Measurements from ENCODE around the gene RABEP1.

Gene RABEP1

GRCh38 chr17:5362162-5362811 is 80.2 kb downstream of the RABEP1 start:
- DNase-seq (ENCODE audit: low spot score) = no peak

DNA sequence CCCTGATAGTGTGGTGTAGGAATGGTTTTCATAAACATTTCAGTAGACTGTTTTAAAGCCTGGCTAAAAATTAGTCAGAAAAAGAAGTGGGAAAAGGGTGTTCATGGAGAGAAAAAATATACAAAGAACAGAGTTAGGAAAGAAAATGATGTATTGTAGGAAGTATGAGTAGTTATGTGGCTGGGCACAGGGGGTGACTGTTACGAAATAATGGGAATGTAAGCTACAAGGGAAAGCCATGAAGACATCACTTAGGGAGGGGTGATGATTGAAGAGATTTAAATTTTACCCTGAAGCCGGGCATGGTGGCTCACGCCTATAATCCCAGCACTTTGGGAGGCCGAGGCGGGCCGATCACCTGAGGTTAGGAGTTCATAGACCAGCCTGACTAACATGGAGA is 82.1 kb downstream of the RABEP1 start:
- no peak for DNase-seq (ENCODE audit: low spot score)

GRCh38 chr17:5364696-5365095 is 82.6 kb downstream of the RABEP1 start:
- DNase-seq (ENCODE audit: low spot score) = no peak

- no peak for DNase-seq (ENCODE audit: low spot score)
These were observed 83.7 kb downstream of the RABEP1 start for GRCh38 chr17:5365831-5366230.

DNA sequence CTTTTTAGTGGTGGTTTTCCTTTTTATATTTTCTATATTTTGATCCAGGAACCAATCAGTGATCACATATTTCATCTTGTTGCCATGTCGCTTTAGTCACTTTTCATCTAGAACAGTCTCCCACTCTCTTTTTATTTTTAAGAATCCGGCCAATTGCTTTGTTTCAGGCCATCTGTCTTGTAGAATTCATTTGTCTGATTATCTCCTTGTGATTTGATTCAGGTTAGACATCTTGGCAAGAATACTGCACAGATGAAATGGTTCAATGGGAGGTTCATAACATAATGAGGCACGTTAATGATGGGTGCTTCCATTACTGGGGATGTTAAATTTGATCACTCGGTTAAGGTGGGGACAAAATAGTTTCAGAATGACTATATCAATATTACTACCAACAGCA is 88.3 kb downstream of the RABEP1 start:
- no peak for DNase-seq (ENCODE audit: low spot score)

DNA sequence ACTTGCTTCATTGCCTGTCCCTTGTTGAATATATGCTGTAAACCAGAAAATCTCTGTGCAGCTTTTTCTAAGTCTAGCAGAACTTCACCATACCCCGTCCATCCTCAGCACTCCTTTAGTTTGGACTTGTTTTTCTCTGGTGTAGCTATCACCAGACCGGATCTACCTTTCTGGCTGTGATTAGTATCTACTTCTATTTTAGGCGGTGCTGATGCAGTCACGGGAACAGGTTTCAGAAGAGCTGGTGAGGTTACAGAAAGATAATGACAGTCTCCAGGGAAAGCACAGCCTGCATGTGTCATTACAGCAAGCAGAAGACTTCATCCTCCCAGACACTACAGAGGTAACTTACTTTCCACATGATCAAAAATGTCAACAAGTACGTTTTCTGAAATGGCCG is 91.0 kb downstream of the RABEP1 start:
- DNase-seq (ENCODE audit: low spot score) = no peak

GRCh38 chr17:5378566-5379207 is 96.6 kb downstream of the RABEP1 start:
- no peak for DNase-seq (ENCODE audit: low spot score)

DNA sequence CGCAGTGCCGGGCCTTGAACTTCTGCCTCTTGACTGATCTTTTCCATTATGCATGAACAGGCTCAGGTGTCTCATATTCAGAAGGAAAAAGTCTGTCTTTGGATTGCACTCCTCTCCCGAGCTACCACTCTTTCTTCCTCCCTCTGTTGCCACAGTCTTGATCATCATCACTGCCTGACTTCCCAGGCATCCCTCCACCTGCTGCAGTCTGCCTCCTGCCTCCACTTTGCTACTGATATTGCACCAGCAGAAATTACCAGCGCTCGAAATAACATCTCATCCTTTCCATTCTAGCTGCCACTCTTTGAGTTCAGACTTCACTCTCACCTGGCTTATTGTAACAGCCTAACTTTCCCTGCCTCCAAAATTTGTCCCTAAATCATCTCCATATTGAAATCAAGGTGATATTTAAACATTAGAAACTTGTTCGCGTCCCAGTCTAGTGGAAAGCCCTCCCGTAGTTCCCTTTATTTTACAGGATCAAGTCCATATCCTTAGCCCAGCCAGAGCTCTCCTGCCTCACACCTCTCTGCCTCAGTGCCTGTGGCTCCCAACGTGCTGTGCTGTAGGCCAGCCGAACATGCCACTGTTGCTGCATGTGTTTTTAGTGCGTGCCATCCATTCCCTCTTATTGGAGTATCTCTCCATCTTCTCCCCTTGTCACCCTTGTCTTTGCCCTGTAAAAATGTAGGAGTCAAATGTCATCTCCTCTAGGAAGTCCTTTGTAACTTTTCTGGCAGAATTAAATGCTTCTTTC is 97.4 kb downstream of the RABEP1 start:
- no peak for DNase-seq (ENCODE audit: low spot score)

DNA sequence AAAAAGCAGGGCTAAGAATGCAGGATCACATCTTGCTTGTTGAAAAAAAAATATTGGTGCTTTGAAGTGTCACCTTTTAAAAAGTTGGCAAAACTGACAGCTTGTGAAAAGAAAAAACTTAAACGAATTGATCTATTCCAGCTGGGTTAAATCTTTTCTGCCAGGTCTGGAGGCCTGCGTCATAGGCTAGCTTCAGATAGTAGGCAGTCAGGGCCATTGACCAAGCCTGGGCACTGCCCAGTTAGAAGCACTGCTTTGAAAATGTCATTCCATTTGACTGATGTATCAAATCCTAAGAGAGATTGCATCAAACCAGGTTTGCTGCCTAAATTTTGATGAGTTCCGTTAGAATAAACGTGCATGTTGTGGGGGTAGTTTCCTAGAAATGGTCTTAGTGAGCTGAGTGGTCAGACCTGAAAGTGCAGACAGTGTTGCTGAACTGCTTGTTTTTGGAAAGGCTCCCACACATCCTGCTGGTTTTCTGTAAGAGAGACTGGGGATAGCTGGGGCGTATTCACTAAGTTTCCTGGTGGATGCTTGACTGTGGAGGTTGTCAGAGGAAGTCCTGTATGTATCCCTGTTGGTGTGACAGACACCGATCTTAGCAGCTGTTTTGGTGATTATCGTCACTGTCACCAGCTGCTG is 98.5 kb downstream of the RABEP1 start:
- DNase-seq (ENCODE audit: low spot score) = no peak

DNA sequence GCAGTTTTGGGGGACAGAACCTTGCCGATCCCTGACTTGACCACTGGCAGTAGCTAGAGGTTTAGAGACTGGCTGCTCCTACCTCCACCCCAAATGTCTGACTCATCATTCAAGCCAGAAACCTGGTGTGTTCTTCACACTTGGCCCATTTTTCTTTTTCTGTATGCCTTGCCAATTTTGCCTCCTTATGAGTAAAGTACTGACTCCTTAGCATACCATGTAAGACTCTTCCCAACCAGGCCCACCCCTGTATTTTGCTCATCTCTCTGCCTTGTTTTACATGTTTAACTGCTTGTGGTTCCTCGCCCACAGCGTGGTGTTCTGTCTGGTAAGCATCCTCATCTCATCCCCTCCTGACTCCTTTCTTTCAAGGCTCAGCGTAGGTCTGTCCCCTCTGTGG is 99.5 kb downstream of the RABEP1 start:
- no peak for DNase-seq (ENCODE audit: low spot score)

- no peak for DNase-seq (ENCODE audit: low spot score)
These were observed 109.6 kb downstream of the RABEP1 start for GRCh38 chr17:5391678-5392077.

DNA sequence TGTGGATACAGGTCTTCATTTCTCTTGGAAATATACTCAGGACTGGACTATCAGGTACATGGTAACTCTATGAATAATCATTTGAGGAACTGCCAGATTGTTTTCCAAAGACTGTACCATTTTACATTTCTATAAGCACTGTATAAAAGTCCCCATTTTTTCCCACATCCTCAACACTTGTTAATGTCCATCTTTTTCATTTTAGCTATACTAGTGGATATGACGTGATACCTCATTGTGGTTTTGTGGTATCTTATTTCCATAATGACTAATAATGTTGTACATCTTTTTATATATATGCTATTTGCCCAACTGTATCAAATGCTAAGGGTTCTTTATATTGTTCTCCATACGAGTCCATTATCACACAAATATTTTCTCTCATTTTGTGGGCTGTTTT is 114.5 kb downstream of the RABEP1 start:
- DNase-seq (ENCODE audit: low spot score) = no peak

GRCh38 chr17:5399767-5400166 is 117.7 kb downstream of the RABEP1 start:
- no peak for DNase-seq (ENCODE audit: low spot score)

DNA sequence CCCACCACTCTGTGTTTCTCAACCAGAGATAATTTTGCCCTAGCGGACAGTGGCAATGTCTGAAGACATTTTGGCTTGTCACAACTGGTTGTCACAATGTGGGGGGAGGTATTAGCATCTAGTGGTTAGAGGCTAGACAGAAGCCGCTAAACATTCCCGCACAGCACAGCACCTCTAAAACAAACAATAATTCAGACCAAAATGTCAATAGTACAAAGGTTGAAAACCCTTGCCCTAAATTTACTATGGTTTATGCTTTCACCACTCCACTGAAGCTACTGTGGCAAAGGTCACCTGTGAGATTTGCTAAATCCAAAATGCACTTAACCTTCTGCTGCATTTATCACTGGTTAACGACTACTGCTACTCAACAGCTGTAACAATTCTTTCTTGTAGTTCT is 123.3 kb downstream of the RABEP1 start:
- DNase-seq (ENCODE audit: low spot score) = no peak

DNA sequence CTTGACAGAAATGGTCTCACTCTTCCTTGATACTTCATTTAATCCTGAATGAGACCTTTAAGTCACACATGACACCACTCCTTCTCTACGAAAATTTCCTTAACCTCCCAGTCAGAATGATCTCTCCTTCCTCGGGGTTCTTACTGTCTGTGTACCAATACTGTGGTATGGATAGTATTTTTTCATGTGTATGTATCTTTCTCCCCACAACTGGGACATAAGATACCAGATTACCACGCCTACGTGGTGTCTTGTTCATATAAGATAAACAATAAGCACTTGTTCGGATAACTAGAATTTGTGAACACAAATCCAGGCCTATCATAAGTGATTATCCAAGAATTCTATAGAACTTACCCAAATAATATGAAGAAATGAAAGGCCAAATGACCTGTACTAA is 126.1 kb downstream of the RABEP1 start:
- DNase-seq (ENCODE audit: low spot score) = no peak

- DNase-seq (ENCODE audit: low spot score) = no peak
These were observed 128.6 kb downstream of the RABEP1 start for GRCh38 chr17:5410594-5411272.

DNA sequence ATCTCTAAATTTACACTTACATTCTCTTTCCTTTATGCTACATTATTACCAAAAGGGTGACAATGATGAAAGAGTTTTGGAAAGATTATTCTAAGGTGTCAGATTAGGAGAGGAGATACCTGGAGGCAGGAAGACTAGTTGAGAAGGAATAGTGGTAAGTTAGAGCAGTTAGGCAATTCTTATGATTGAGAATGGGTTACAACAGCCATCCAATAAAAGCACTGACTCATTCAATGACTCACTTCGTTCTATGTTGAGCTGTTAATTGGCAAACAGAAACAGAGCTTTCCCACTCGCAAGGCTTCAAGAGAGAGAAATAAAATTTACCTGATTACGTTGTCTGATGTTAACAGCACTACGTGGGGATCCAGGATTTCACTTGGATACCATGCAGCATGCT is 131.6 kb downstream of the RABEP1 start:
- DNase-seq (ENCODE audit: low spot score) = peak; percentile 14

DNA sequence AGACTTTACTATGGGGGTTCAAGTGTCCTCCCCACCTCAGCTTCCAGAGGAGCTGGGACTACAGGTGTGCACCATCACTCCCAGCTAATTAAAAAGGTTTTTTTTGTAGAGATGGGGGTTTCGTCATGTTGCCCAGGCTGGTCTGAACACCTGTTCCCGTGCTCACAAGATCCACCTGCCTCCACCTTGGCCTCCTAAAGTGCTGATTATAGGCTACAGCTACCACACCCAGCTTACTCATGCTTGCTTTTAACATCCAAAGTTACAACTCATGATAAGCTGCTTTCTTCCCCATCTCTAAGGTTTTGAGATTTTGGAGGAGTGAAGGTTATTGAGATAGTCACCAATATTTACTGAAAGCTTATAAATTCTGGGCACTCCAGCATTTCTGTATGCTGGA is 134.8 kb downstream of the RABEP1 start:
- DNase-seq (ENCODE audit: low spot score) = no peak

- DNase-seq (ENCODE audit: low spot score) = peak; percentile 30
These were observed 136.8 kb downstream of the RABEP1 start for GRCh38 chr17:5418858-5419355.

DNA sequence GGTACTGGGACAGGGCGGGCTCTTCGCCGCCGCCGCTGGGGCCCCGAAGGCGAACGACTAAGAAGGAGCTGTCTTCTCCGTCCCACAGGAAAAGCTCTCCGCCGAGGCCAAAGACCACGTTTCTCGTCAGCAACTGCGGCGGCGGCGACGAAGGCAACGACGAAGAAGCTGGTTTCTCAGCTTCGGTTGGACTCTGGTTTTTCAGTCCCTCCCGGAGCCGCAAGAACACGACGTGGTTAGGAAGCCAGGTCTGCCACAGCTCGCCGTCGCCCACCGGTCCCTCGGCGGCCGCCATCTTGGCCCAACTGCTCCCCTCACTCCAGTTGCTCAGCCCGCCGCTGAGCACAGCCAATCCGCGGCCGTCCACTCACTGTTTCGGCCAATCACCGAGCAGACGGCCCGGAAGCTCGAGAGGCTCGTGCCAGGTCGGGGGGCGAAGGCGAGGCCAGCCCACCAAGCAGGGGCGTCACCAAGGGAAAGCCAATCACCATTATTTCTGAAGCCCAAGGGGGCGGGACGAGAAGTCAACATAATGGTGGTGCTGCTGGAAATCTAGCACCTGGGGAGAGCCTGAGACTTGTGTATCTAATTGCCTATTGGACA is 137.4 kb downstream of the RABEP1 start, which contains the start of gene NUP88:
NUP88 (minus strand) TSS at position 307 of the 603 bp plus-strand sequence; CDS start at position 295, 12 bp downstream.
- DNase-seq (ENCODE audit: low spot score) = peak; percentile 97

DNA sequence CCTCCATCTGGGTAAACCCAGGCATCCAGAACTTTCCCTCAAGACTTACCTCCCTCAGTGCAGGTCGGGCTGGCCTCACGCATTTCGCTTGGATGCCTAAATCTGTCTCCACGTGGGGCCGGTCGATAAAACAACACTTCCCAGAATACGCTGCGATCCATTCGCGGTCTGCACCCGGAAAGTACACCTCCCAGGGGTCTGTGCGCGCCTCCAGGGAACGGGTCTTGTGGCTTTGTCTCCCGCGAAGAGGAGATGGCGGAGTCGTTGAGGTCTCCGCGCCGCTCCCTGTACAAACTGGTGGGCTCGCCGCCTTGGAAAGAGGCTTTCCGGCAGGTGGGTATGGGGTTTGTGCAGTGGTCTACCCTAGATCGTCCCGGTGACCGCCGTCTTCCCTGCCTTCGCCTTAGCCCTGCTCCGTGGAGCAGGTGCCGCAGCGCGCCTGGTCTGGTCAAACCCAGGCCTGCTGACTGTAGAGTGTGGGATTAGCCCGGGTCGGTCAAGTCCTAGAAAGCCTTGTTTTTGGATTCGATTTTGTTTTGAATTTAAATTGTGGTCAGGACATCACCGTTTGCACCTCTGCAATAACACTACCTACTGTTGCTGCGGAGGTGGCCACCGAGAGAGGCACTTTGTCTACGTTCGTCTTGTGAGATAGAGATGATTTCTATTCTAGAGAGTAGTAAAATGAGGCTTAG is 138.0 kb downstream of the RABEP1 start, which contains the start of gene RPAIN:
RPAIN (plus strand) TSS at position 224 of the 695 bp plus-strand sequence; CDS start at position 253, 29 bp downstream.
- DNase-seq (ENCODE audit: low spot score) = no peak
